ENCODE measurements around the gene SURF1.

SURF1 gene

DNA sequence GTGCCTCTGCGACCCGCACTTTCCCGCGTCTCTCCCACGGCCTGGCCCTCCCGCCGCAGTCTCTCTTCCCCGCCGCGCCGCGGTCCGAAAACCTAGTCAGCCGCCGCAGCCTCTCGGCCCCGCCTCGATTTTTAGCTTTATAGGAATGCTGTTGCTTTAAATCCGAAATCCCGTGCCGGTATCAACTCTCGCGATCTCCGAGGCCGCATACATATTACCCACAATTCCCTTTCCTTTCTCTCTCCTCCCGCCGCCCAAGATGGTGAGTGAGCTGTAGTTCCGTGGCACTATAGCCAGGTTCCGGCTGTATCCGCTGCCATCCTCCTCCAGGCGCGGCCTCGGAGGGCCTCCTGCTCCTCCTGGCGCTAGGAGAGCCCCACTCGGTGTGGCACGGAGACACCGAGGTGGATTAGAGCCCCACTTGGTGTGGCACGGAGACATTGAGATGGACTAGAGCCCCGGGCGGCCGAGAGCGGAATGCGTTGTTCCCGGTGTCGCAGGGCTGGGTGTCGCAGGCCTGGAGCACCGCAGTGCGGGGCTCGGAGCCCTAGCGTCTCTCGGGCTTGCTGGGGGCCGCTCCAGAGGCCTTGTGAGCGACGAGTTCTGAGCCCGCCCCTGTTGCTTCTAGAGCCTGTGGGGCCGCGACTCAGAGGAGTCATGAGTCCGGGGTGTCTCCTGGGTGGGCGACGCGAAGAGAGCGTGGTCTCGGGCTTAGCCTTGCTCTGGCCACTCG, 8.1 kb downstream of the SURF1 start, which contains the start of the genes MED22 and RPL7A:
Gene MED22, minus strand, starts transcription at position 147 of the 733 bp plus-strand sequence. CDS start 1,469 bp downstream, outside the sequence.
Gene RPL7A, plus strand, starts transcription at position 234 of the 733 bp plus-strand sequence. Its CDS starts 26 bp downstream, at position 260.
- Histone ChIP-seq H3K27me3 (ENCODE audit: insufficient read depth, low read length, poor library complexity) (no peaks in the 10 kb centered on the region), H3K79me2 (ENCODE audit: insufficient read depth, low read length) (peaks cover 54% of the 10 kb centered on the region), H3K36me3 (ENCODE audit: insufficient read depth, low read length) (peaks cover 79% of the 10 kb centered on the region), H3K4me2 (ENCODE audit: insufficient read depth, low read length) (peak within 1 kb of the TSS; percentile 78), H3K9ac (ENCODE audit: low read depth, low read length) (peak within 1 kb of the TSS; percentile 91), H3K4me1 (ENCODE audit: insufficient read depth, low read length) (peaks cover 37% of the 10 kb centered on the region), H3K9me3 (ENCODE audit: insufficient read depth, low read length, severe bottlenecking) (no peaks in the 10 kb centered on the region), H2AFZ (ENCODE audit: low read depth, low read length) (peak within 1 kb of the TSS; percentile 85), H3K4me3 (ENCODE audit: low read depth in 1 of 2, low read length in 2 of 2) (peak within 1 kb of the TSS; percentile 90 to 93), H4K20me1 (ENCODE audit: insufficient read depth, low read length) (peaks cover 45% of the 10 kb centered on the region), H3K27ac (ENCODE audit: low read length) (peak within 1 kb of the TSS; percentile 98)
- TF ChIP-seq EZH2 (IDR thresholded peaks at IDR 0.05; ENCODE audit: borderline replicate concordance, low read depth, low read length, severe bottlenecking) = no peak
- TF ChIP-seq, protein P1, sequence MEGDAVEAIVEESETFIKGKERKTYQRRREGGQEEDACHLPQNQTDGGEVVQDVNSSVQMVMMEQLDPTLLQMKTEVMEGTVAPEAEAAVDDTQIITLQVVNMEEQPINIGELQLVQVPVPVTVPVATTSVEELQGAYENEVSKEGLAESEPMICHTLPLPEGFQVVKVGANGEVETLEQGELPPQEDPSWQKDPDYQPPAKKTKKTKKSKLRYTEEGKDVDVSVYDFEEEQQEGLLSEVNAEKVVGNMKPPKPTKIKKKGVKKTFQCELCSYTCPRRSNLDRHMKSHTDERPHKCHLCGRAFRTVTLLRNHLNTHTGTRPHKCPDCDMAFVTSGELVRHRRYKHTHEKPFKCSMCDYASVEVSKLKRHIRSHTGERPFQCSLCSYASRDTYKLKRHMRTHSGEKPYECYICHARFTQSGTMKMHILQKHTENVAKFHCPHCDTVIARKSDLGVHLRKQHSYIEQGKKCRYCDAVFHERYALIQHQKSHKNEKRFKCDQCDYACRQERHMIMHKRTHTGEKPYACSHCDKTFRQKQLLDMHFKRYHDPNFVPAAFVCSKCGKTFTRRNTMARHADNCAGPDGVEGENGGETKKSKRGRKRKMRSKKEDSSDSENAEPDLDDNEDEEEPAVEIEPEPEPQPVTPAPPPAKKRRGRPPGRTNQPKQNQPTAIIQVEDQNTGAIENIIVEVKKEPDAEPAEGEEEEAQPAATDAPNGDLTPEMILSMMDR (IDR thresholded peaks at IDR 0.05; ENCODE audit: borderline replicate concordance, extremely low read depth, low read length, poor library complexity, severe bottlenecking) = peak; percentile 6
- DNase-seq (peak; percentile 94), ATAC-seq (ENCODE audit: insufficient read depth, low read depth) (peak; percentile 79)

DNA sequence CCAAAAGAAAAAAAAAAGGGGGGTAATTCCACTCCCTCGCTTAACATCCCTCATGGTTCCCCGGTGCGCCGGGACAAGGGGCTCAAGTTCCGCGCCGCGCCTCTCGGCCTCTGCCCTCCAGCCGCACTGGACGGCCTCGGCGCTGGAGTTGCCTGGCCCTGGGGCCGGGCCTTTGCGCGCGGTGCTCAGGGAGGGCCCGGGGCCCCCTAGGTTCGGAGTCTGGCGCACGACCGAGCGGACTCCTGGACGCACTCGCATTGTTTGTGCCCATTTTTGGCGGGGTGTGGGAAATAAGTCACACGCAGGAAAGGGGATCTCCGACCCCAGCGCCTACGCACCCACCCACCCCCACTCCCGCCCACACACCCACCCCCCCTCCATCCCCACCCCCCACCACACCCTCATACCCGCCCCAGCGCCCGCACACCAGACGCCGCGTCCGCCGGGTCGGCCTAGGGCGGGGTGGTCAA, 8.7 kb downstream of the SURF1 start:
- TF ChIP-seq, protein P1 (IDR thresholded peaks at IDR 0.05; ENCODE audit: borderline replicate concordance, extremely low read depth, low read length, poor library complexity, severe bottlenecking) = no peak
- no peak for TF ChIP-seq EZH2 (IDR thresholded peaks at IDR 0.05; ENCODE audit: borderline replicate concordance, low read depth, low read length, severe bottlenecking)
- ATAC-seq (ENCODE audit: insufficient read depth, low read depth) = peak; percentile 55
- peaks cover 43% of the 10 kb centered on the region for H4K20me1 ChIP-seq (ENCODE audit: insufficient read depth, low read length)
- no peak for DNase-seq
- H3K9me3 ChIP-seq (ENCODE audit: insufficient read depth, low read length, severe bottlenecking) = no peaks in the 10 kb centered on the region
- H3K4me2 ChIP-seq (ENCODE audit: insufficient read depth, low read length) = peak overlapping the region; percentile 78
- peak overlapping the region; percentile 90 to 93 for H3K4me3 ChIP-seq (ENCODE audit: low read depth in 1 of 2, low read length in 2 of 2)
- H3K4me1 ChIP-seq (ENCODE audit: insufficient read depth, low read length) = peaks cover 37% of the 10 kb centered on the region
- peaks cover 56% of the 10 kb centered on the region for H3K79me2 ChIP-seq (ENCODE audit: insufficient read depth, low read length)
- peaks cover 81% of the 10 kb centered on the region for H3K36me3 ChIP-seq (ENCODE audit: insufficient read depth, low read length)
- H2AFZ ChIP-seq (ENCODE audit: low read depth, low read length) = peak overlapping the region; percentile 85
- H3K27me3 ChIP-seq (ENCODE audit: insufficient read depth, low read length, poor library complexity) = no peaks in the 10 kb centered on the region
- peak overlapping the region; percentile 91 for H3K9ac ChIP-seq (ENCODE audit: low read depth, low read length)
- peak overlapping the region; percentile 98 for H3K27ac ChIP-seq (ENCODE audit: low read length)

DNA sequence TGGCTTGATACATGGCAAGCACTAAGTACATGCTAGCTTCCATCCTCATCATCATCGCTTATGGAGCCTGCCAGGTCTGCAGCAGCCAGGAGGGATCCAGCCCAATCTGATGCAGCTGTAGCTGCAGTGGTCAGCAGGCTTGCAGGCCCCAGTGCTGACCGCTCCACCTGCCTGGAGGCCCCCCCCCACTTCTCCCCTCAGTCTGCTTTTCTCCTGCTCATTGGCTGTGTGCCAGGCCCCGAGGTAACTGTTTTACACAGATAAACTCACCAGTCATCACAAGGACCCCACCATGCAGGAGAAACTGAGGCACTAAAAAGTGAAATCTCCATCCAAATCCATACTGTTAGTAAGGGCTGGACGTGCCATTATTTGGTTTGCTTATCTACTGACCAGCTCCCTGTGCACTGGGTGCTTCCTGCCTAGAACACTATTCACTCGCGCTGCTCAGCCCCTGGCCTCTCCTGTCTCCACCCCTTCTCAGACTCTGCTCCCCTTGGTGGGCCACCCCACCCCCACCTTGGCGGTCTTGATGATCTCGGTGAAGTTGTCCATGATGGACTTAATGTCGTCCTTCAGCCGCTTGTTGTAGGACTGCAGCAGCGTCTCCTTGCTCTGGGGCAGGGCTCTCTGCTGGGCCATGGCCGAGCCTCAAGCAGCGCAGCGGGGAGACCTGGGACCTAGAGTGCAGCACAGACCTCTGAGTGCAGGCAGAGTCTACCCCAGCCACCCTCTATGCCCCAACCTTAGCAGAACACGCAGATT, 10.1 kb downstream of the SURF1 start:
- Histone ChIP-seq H3K4me1 (ENCODE audit: insufficient read depth, low read length) (peaks cover 34% of the 10 kb centered on the region), H2AFZ (ENCODE audit: low read depth, low read length) (no peak overlapping the region), H4K20me1 (ENCODE audit: insufficient read depth, low read length) (peaks cover 39% of the 10 kb centered on the region), H3K79me2 (ENCODE audit: insufficient read depth, low read length) (peaks cover 56% of the 10 kb centered on the region), H3K4me2 (ENCODE audit: insufficient read depth, low read length) (peak overlapping the region; percentile 78), H3K9me3 (ENCODE audit: insufficient read depth, low read length, severe bottlenecking) (no peaks in the 10 kb centered on the region), H3K9ac (ENCODE audit: low read depth, low read length) (peak overlapping the region; percentile 91), H3K4me3 (ENCODE audit: low read depth in 1 of 2, low read length in 2 of 2) (peak overlapping the region; percentile 90 to 93; a peak in 3 of 4 replicates), H3K27ac (ENCODE audit: low read length) (0 out of 2 replicates have a peak overlapping the region, but pooled peaks have one; percentile 7), H3K27me3 (ENCODE audit: insufficient read depth, low read length, poor library complexity) (no peaks in the 10 kb centered on the region), H3K36me3 (ENCODE audit: insufficient read depth, low read length) (peaks cover 81% of the 10 kb centered on the region)
- ATAC-seq (ENCODE audit: insufficient read depth, low read depth) (no peak), DNase-seq (no peak)
- TF ChIP-seq, protein P1 (IDR thresholded peaks at IDR 0.05; ENCODE audit: borderline replicate concordance, extremely low read depth, low read length, poor library complexity, severe bottlenecking) = no peak
- no peak for TF ChIP-seq EZH2 (IDR thresholded peaks at IDR 0.05; ENCODE audit: borderline replicate concordance, low read depth, low read length, severe bottlenecking)

All from DND-41 (cell line).